ENCODE results near the gene PIK3R6.
"Not testable (repeated sequence)": the region's sequence is repeated elsewhere in the genome, so short reads cannot be mapped to it uniquely, and the experiment has no call there.

Gene PIK3R6

GRCh38 chr17:8873801-8874715 is 6.6 kb upstream of the PIK3R6 start:
- no peak for DNase-seq (ENCODE audit: low read depth in 2 of 2, low spot score in 1 of 2)

- DNase-seq (ENCODE audit: low read depth in 2 of 2, low spot score in 1 of 2): no peak
Measured at GRCh38 chr17:8872705-8873435, 5.4 kb upstream of the PIK3R6 start.

- DNase-seq (ENCODE audit: low read depth in 2 of 2, low spot score in 1 of 2): no peak
Measured at GRCh38 chr17:8872036-8872704, 4.7 kb upstream of the PIK3R6 start.

- DNase-seq (ENCODE audit: low read depth in 2 of 2, low spot score in 1 of 2): no peak
Measured at GRCh38 chr17:8871081-8871581, 3.7 kb upstream of the PIK3R6 start.

- DNase-seq (ENCODE audit: low read depth in 2 of 2, low spot score in 1 of 2): no peak
Measured at GRCh38 chr17:8870406-8871040, 3.0 kb upstream of the PIK3R6 start.

- DNase-seq (ENCODE audit: low read depth in 2 of 2, low spot score in 1 of 2): no peak
Measured at GRCh38 chr17:8869114-8869815, 1.8 kb upstream of the PIK3R6 start.

- DNase-seq (ENCODE audit: low read depth in 2 of 2, low spot score in 1 of 2): no peak
Measured at GRCh38 chr17:8868529-8868951, 1.1 kb upstream of the PIK3R6 start.

- DNase-seq (ENCODE audit: low read depth in 2 of 2, low spot score in 1 of 2): no peak
Measured at GRCh38 chr17:8868092-8868491, 618 bp upstream of the PIK3R6 start.

GRCh38 chr17:8865811-8866210 is 1.7 kb downstream of the PIK3R6 start:
- no peak for DNase-seq (ENCODE audit: low read depth in 2 of 2, low spot score in 1 of 2)

- DNase-seq (ENCODE audit: low read depth in 2 of 2, low spot score in 1 of 2): no peak
Measured at GRCh38 chr17:8865385-8865784, 2.1 kb downstream of the PIK3R6 start.

GRCh38 chr17:8862213-8863056 is 5.0 kb downstream of the PIK3R6 start:
- no peak for DNase-seq (ENCODE audit: low read depth in 2 of 2, low spot score in 1 of 2)

- no peak for DNase-seq (ENCODE audit: low read depth in 2 of 2, low spot score in 1 of 2)
Measured at GRCh38 chr17:8861495-8862181, 5.8 kb downstream of the PIK3R6 start.

GRCh38 chr17:8859804-8860430 is 7.6 kb downstream of the PIK3R6 start:
- no peak for DNase-seq (ENCODE audit: low read depth in 2 of 2, low spot score in 1 of 2)

- DNase-seq (ENCODE audit: low read depth in 2 of 2, low spot score in 1 of 2): no peak
Measured at GRCh38 chr17:8859027-8859803, 8.3 kb downstream of the PIK3R6 start.

GRCh38 chr17:8857919-8858318 is 9.6 kb downstream of the PIK3R6 start:
- DNase-seq (ENCODE audit: low read depth in 2 of 2, low spot score in 1 of 2): no peak

- no peak for DNase-seq (ENCODE audit: low read depth in 2 of 2, low spot score in 1 of 2)
Measured at GRCh38 chr17:8856869-8857575, 10.5 kb downstream of the PIK3R6 start.

GRCh38 chr17:8856205-8856603 is 11.3 kb downstream of the PIK3R6 start:
- not testable (repeated sequence) for DNase-seq (ENCODE audit: low read depth in 2 of 2, low spot score in 1 of 2)

Measured in stimulated activated CD8-positive, alpha-beta memory T cell treated with anti-CD3 and anti-CD28 coated beads, Interleukin-4, amount 100 ng/mL, for 1 hour (primary cell).